Choroid plexus epithelial cell (primary cell): Measurements from ENCODE around the gene FGD4.

Source experiments
- DNase-seq: peaks from one replicate; pipeline ENCODE4 v3.0.0-alpha.2; 2010; ENCODE audit warnings: low read depth
- H3K4me3 ChIP-seq: 2 replicates; pipeline ENCODE4 v1.5.1; 2011; ENCODE audit warnings: low read depth, mild to moderate bottlenecking, control low read depth, low read length, moderate library complexity
- TF ChIP-seq, protein P1 (sequence below): conservative IDR thresholded peaks from 2 replicates; pipeline ENCODE4 v1.5.1; 2011; ENCODE audit warnings: low read depth, mild to moderate bottlenecking, control low read depth, inconsistent platforms, low read length, moderate library complexity

FGD4 gene

DNA sequence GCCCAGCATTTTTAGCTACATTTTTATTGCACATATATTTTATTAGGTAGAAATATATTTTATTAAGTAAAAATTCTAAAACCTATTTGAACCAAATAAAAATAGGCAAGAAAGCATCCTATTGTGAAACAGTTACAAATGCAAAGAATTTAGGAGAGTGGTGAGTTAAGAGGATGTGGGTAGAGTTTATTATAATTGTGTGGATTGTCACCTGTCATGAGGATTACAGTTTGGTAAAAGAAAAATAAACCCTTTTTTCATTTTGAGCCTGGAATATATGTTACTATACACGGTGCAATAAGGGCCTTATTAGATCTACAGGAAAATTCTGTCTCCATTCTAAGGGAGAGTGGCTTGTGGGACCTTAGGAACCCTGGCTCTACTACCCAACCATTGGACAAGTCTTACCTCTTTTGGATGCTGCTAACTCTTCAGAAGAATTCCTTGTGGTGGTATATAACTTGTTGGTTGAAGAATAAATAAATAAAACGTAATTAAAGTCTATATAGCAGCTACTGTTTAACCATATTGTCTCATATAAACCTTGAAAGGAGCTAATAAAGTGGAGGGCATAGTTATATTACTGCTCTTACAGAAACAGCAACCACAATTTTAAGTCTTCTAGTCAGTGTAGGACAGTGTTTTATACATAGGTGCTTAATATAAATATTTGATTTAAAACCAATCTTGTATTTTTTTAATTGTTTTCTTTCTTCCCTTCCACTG, 67.8 kb downstream of the FGD4 start:
- DNase-seq = no peak
- TF ChIP-seq, protein P1, sequence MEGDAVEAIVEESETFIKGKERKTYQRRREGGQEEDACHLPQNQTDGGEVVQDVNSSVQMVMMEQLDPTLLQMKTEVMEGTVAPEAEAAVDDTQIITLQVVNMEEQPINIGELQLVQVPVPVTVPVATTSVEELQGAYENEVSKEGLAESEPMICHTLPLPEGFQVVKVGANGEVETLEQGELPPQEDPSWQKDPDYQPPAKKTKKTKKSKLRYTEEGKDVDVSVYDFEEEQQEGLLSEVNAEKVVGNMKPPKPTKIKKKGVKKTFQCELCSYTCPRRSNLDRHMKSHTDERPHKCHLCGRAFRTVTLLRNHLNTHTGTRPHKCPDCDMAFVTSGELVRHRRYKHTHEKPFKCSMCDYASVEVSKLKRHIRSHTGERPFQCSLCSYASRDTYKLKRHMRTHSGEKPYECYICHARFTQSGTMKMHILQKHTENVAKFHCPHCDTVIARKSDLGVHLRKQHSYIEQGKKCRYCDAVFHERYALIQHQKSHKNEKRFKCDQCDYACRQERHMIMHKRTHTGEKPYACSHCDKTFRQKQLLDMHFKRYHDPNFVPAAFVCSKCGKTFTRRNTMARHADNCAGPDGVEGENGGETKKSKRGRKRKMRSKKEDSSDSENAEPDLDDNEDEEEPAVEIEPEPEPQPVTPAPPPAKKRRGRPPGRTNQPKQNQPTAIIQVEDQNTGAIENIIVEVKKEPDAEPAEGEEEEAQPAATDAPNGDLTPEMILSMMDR = no peak
- no peak overlapping the region for H3K4me3 ChIP-seq

DNA sequence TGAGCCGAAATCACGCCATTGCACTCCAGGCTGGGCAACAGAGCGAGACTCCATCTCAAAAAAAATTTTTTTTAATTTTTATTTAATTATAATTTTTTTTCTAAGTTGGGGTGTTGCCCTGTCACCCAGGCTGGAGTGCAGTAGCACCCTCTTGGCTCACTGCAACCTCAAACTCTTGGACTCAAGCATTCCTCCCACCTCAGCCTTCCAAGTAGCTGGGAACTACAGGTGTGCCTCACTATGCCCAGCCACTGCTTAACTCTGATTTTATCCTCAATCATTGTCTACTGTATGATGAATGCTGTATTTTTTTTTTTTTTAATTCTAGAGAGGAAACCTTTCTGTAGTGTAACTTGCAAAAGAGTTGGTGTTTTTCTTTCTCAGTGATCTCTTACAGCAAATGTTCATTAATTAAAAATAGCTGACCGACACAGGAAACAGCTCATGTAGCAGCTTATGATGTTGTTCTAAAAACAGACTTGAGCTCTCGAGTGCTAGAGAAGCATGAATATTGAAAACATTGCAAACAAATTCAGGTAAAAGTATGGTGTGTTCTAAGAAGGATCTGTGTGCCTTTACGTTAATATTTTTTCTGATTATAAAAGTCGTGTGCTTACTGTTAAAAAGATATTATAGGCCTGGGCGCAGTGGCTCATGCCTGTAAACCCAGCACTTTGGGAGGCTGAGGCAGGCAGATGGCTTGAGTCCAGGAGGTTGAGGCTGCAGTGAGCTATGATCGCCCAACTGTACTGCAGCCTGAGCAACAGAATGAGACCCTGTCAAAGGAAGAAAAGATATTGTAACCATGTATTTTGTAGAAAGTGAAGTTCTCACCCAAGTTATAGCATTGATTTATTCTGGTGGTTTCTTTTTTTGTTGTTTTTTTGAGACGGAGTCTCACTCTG, 68.9 kb downstream of the FGD4 start:
- TF ChIP-seq, protein P1 = no peak
- no peak for DNase-seq
- H3K4me3 ChIP-seq = no peak overlapping the region

DNA sequence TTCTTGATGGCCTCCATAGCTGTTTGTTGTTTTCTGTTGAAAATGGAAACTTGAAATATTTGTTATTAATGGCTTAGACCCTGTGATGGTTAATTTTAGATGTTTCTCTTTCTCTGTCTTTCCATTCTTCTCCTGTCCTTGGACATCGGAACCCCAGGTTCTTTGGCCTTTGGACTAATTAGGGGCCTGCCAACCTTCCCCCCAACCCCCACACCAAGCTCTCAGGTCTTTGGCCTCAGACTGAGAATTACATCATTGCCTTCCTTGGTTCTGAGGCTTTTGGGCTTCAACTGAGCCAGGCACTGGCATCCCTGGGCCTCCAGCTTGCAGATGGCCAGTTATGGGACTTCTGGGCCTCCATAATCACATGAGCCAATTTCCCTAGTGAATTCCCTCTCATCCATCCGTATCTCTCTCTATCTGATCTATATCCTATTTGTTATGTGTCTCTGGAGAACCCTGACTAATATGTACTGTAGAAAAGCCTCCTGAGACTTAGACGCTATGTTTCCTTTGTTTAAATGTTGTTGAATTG, 71.6 kb downstream of the FGD4 start:
- no peak overlapping the region for H3K4me3 ChIP-seq
- TF ChIP-seq, protein P1 = no peak
- DNase-seq = no peak

DNA sequence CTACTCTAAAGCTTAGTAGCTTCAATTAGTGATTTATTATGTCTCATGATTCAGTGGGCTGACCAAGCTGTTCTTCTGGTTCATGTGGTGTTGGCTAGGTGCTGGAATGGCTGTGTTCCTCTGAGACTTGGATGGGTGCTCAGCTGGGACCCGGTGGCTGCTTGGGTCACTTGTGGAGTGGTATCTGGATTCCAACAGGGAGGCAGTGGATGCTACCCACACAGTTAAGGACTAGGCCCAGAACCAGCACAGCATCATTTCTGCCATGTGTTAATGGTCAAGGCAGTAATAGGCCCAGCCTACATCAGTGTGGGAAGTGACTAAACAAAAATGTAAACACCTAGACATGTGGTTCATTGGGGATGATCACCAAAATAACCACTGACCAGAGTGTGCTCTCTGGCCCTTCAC, 72.2 kb downstream of the FGD4 start:
- TF ChIP-seq, protein P1 = no peak
- H3K4me3 ChIP-seq = no peak overlapping the region
- DNase-seq = no peak

DNA sequence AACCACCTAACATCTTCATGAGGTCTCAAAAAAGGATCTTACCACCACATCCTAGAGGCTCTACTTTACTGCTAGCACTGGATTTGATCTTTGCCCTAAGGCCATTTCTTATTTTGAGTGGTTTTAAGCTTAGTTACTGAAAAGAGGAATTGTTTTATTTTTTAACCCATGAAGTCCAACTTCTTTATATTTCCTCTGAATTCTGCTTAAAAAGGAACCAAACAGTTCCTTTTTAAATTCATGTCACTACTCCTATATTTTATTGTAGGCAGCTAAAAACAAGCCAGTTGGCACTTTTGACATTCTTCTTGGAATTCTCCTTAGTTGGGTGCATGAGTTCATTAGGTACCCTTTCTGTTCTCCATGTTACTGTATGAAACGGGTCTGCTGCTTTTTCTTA, 76.4 kb downstream of the FGD4 start:
- TF ChIP-seq, protein P1 = no peak

DNA sequence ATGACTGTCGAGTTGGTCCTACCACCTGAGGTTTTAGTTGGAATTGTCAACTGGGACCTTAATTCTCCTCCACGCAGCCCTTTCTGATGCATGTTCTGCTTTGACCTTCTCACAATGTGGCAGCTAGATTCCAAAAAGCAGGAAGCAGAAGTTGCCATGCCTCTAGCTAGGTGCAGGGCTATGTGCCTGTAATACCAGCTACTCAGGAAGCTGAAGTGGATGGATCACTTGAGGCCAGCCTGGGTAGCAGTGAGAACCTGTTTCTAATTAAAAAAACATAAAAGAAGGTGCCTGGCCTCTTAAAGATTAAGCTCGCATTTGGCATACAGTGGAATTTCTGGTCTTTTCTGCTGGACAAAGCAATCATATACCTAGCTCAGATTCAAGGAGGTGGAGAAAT, 77.1 kb downstream of the FGD4 start:
- H3K4me3 ChIP-seq = no peak overlapping the region
- no peak for DNase-seq
- TF ChIP-seq, protein P1 = no peak

More for the DNA sequence above, 76.4 kb downstream of the FGD4 start:
- H3K4me3 ChIP-seq = no peak overlapping the region
- DNase-seq = no peak
